ENCODE data around the gene CAPN5. TPM values are rescaled to one million over a fixed set of nuclear protein-coding genes. Genes with fewer than 3 reads are reported as not detected.

Gene CAPN5
- total RNA-seq, 1 donor from 2014 or later = 6.5 TPM

- intact Hi-C loops (cut with DNase I) = loop anchor here (10.0 kb wide), 1 partner anchor 234 kb away; no protein-coding TSS in a partner anchor
- H3K27ac ChIP-seq = no peak overlapping the region
- no peaks in the 10 kb centered on the region for H3K36me3 ChIP-seq
- DNase-seq = no peak
- H3K9me3 ChIP-seq = no peaks in the 10 kb centered on the region
- no peak overlapping the region for H3K4me3 ChIP-seq
- peaks cover 22% of the 10 kb centered on the region for H3K27me3 ChIP-seq
- H3K4me1 ChIP-seq = peaks cover 9% of the 10 kb centered on the region
- no peak for TF ChIP-seq CTCF (IDR thresholded peaks at IDR 0.05)
- peak; percentile 38 for ATAC-seq
Observed at GRCh38 chr11:77038825-77039326, 27.9 kb upstream of the CAPN5 start.

DNA sequence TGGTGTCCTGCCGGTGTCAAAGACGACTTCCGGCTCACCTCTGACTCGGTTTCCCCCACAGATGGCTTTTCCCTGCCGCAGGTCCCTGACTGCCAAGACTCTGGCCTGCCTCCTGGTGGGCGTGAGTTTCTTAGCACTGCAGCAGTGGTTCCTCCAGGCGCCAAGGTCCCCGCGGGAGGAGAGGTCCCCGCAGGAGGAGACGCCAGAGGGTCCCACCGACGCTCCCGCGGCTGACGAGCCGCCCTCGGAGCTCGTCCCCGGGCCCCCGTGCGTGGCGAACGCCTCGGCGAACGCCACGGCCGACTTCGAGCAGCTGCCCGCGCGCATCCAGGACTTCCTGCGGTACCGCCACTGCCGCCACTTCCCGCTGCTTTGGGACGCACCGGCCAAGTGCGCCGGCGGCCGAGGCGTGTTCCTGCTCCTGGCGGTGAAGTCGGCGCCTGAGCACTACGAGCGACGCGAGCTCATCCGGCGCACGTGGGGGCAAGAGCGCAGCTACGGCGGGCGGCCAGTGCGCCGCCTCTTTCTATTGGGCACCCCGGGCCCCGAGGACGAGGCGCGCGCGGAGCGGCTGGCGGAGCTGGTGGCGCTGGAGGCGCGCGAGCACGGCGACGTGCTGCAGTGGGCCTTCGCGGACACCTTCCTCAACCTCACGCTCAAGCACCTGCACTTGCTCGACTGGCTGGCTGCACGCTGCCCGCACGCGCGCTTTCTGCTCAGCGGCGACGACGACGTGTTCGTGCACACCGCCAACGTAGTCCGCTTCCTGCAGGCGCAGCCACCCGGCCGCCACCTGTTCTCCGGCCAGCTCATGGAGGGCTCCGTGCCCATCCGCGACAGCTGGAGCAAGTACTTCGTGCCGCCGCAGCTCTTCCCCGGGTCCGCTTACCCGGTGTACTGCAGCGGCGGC is 27.0 kb upstream of the CAPN5 start:
- Histone ChIP-seq H3K4me3 (peak overlapping the region; percentile 37), H3K27me3 (peaks cover 31% of the 10 kb centered on the region), H3K36me3 (no peaks in the 10 kb centered on the region), H3K27ac (no peak overlapping the region), H3K4me1 (peaks cover 9% of the 10 kb centered on the region), H3K9me3 (no peaks in the 10 kb centered on the region)
- TF ChIP-seq CTCF (IDR thresholded peaks at IDR 0.05) = peak; percentile 44
- DNase-seq (peak; percentile 70), ATAC-seq (peak; percentile 43)
- intact Hi-C loops (cut with DNase I) = loop anchor here (10.0 kb wide), 1 partner anchor 235 kb away; no protein-coding TSS in a partner anchor

DNA sequence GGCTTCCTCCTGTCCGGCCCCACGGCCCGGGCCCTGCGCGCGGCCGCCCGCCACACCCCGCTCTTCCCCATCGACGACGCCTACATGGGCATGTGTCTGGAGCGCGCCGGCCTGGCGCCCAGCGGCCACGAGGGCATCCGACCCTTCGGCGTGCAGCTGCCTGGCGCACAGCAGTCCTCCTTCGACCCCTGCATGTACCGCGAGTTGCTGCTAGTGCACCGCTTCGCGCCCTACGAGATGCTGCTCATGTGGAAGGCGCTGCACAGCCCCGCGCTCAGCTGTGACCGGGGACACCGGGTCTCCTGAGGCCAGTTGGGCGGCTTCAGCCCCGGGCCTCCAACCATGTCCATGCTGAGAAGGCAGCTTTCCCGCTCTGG is 26.4 kb upstream of the CAPN5 start:
- intact Hi-C loops (cut with DNase I) = no loop called here
- Histone ChIP-seq H3K9me3 (no peaks in the 10 kb centered on the region), H3K4me1 (peaks cover 9% of the 10 kb centered on the region), H3K4me3 (no peak overlapping the region), H3K36me3 (no peaks in the 10 kb centered on the region), H3K27me3 (peaks cover 35% of the 10 kb centered on the region), H3K27ac (no peak overlapping the region)
- ATAC-seq (no peak), DNase-seq (no peak)
- no peak for TF ChIP-seq CTCF (IDR thresholded peaks at IDR 0.05)

DNA sequence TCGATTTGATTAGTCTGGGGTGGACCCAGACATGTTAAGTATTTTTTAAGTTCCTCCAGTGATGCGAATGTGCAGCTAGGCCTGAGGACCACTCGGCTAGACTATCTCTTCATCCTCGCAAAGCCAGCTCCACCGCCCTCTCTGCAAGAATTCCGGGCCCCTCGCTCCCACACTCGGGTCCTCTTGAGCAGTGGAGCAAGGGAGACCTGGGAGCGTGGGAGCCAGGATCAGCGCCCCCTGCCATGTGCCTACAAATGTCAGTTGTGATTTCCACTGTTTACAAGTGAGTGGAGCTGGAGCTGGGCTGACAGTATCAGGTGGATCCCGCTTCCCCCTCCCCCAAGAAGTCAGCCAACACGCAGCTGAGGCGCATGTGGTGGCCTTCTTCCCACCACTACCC is 25.9 kb upstream of the CAPN5 start:
- TF ChIP-seq CTCF (IDR thresholded peaks at IDR 0.05) = no peak
- H3K4me1 ChIP-seq = peaks cover 9% of the 10 kb centered on the region
- no peak for DNase-seq
- no peaks in the 10 kb centered on the region for H3K36me3 ChIP-seq
- no peaks in the 10 kb centered on the region for H3K9me3 ChIP-seq
- peaks cover 39% of the 10 kb centered on the region for H3K27me3 ChIP-seq
- no peak for ATAC-seq
- H3K27ac ChIP-seq = no peak overlapping the region
- no peak overlapping the region for H3K4me3 ChIP-seq
- intact Hi-C loops (cut with DNase I) = no loop called here

- no peak for DNase-seq
- Histone ChIP-seq H3K4me1 (peaks cover 9% of the 10 kb centered on the region), H3K36me3 (no peaks in the 10 kb centered on the region), H3K27ac (no peak overlapping the region), H3K9me3 (no peaks in the 10 kb centered on the region), H3K4me3 (no peak overlapping the region), H3K27me3 (peaks cover 39% of the 10 kb centered on the region)
- TF ChIP-seq CTCF (IDR thresholded peaks at IDR 0.05) = no peak
- intact Hi-C loops (cut with DNase I) = no loop called here
- ATAC-seq = no peak
Observed at GRCh38 chr11:77042111-77042726, 24.6 kb upstream of the CAPN5 start.
